HG03066 (cell line): ENCODE results near the gene SLC12A7.

Source experiments
- ATAC-seq: cut with Tn5 transposase; IDR thresholded peaks from one replicate; pipeline ENCODE4 v1.9.1; 2021; ENCODE audit warnings: low read depth; ENCODE audit not compliant: unreplicated experiment

Gene SLC12A7

DNA sequence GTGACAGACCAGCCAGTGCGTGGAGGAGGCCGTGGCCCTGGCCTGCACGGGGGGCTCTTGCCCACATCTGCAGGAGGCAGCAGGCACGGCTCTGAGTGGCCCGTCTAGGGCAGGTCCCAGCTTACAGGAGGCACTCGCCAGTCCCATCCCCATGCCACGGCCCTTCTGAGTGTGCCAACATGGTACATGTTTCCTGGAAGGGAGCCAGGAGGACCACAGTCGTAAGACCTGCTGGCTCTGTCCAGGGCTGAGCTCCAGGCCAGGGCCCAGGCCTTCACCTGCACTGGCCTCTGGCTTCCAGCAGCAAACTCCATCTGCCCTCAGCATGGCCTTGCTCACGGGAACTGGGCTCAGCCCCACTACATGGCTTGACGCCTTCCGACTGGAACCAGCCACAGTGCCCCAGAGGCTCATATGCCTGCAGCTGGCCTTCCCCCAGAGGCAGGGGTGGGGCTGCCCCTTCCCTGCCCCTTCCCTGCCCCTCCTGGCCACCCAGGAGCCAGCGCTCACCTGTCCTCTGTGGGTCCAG is 99.5 kb downstream of the SLC12A7 start:
- no peak for ATAC-seq

DNA sequence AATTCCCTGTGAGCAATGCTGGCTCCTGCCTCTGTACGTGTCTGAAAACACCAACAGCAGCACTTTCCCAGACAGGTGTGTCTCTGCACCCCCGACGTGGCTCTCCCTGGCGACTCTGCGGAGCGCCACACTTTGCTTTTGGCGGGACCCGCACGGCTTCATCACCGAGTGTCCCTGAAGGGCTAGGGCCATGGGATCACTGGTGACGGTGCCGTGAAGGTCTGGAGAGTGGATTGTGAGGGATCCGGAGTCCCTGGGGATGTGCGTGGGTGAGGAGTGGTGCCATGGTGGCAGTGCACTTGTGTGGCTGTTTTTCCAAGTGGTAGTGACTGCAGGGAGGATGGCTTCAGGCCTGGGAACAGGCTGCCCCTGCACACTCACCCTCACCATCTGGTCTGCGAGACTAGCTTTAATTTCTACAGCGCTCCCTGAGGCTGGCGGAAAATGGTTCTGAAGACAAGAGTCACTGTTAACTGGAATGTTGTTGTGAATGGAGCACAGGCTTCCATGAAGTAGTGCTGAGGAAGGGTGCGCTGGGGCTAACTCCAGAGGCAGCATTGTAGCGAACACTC is 100.0 kb downstream of the SLC12A7 start:
- no peak for ATAC-seq

DNA sequence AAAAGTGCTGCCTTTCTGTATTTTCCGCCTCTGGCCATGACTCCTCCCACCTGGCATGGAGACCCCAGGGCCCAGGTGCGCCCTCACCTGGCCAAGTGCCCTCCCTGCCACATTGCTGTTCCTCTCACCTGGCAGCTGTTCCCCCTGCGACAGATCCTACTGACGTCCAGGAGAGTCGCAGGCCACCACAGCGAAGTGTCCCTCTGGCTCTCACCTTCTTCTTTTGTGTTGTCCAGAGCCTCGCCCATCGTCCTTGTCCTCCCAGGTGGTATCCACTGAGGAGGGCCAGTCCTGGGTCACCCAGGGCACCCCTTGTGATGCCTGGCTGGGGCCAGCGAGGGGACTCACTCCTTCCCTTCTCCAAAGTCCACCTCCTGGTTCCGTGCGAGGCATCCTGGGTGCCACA is 100.6 kb downstream of the SLC12A7 start:
- ATAC-seq = no peak

DNA sequence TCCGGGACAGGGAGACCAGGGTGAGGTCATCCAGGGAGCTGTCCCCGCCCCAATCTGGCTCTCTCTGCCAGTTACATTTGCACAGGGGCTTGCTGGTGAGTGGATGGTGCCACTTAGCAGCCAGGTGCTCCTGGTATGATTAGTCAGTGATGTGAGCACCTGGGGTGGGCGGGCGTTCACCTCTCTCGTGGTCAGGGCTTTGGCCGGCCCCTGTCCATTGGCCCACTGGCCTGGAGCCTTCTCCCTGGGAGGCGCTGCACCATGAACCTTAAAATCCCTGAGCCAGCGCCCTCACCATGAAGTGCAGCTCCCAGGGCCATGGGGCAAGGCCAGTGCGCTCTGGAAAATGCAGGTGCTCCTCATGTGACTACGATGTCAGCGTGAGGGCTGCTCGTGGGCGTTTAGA is 101.2 kb downstream of the SLC12A7 start:
- ATAC-seq = no peak

DNA sequence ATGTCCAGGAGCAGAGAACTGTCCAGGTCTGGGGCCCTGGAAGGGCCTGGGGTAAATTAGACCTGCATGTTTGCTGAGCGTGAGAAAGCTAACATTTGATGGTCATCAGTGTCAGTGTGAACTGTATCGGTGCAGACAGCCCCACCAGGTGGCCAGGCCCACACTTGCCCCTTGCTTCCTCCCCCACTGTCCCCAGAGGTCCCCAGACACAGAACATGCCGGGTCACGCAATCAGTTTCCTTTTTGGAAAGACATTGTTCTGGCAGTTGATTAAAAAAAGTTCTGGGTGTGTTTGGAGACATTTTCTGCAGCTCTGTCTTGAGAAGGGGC is 101.7 kb downstream of the SLC12A7 start:
- no peak for ATAC-seq

DNA sequence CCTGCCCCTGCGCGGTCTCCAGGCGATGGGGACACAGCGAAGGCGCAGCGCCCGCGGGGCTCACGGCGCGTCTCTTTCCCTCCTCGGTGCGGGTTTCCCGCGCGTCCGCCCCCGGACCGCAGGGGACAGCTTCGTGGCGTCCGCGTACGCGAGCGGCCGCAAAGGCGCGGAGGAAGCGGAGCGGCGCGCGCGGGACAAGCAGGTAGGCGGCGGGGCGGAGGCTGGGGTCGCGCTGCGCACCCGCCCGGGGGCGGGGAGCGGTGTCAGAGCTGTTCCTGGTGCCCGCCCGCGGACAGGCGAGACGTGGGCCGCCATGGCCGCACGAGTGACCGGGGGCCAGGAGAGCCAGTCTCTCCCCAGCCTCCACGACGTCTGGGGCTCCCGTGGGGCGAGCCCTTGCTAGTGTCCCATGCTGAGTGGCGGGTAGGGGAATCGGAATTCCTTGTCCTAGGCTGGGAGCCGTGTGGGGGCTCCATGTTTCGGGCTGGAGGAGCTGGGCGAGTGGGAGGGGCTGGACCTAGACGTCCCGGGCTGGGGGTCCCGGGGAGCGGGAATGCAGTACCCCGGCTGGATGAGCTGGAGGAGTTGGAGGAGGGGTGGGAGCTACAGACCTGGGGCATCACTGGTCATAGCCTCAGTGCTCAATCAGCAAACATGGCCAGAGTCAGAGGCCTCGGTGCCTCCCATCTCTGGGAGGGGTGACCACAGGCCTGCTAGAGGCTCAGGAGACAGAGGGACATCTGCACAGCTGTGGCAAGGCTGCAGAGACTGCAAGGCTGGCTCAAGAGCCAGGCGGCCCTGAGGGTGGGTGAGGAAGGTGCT is 102.3 kb downstream of the SLC12A7 start:
- no peak for ATAC-seq

DNA sequence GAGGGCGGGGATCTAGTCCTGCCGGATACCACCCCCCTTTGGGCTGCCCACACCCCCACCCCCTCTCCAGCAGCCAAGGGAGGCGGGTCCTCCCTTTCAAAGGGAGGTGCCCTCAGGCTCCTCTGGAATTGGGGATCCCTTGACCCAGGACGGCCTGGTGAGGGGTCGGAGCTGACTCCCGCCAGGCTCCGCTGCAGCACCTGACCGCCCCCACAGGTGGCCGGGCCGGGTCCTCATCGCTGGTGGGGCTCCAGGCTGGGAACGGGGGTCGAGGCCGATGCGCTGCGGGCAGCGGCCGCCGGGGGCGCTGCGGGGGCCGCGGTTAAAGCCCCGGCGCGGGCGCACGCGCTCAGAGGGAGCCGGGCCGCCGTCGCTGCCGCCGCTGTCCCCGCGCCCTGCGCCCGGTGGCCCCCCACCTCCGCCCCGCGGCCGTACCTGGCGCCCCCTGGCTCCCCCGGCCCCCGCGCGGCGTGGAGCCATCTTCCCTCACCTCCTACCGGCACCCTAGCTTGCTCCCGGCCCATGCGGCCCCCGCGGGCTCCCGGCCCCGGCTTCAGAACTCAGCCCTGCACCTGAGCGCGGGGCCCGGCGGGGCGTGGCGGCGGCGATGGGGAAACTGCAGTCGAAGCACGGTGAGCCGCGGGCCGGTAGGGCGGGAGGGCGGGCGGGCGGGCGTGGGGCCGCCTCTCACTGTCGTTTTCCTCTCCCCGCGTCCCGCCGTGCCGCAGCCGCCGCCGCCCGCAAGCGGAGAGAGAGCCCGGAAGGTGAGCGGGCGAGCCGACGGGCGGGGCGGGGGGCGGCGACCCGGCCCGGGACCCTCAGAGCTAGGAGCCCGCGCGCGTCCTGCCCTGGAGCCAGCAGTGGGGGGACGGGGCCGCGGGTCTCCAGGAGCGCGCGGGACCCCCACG is 103.2 kb downstream of the SLC12A7 start, which contains the start of gene NKD2:
Gene NKD2, plus strand, starts transcription at position 352 of the 908 bp plus-strand sequence. Its CDS starts 256 bp downstream, at position 608.
- no peak for ATAC-seq

DNA sequence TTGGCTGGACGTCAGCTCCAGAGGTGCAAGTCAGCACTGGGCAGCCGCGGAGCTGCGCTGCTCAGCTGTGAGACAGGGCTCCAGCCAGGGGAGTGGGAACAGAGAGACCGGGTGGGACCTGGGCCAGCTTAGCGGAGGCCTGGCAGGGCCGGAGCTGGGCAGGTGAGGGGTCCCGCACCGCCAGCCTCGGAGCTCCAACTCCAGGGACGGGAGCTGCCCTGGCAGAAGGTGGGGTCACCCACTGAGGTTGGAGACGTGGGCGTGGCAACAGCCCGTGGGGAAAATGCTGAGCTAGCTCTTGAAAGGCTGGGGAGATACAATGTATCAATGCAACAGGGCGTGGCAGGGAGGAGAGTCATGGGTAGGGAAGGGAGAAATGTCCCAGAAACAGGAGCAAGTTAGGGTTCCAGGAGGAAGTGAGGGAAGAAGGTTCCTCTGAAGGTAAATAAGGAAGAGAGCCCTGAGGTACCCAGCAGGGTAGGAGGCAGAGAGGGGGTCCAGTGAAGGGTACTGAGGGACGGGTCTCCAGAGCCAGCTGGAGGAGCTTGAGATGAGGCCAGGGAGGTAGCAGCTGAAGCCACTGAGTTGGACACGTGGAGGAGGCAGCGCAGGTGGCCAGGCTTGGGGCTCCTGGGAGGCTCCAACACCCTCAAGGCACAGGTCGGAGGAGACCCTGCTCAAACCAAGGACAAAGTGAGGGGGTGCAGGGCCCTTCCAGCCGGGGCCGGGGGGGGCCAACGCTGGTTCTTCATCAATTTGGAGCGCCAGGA is 104.0 kb downstream of the SLC12A7 start:
- ATAC-seq = no peak

DNA sequence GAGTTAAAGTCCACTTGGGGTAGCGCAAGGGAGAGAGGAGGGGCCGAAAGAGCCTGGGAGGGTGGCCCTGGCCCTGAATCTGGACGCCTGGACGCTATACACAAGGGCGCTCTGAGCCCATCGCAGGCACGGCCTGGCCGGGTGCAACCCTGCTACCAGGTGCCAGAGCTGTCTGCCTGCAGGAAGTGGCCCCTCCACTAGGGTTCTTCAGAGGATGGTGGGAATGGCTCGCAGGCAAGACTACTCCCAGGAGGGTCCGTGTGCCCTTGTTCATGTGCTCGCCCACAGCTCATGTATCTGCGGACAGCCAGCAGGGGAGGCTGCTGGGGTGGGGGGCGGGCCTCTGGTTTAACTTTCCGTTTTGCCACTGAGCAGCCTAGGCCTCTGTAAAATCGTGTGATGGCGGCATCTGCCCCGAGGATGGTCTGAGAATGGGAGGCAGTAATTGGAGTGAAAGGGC is 104.6 kb downstream of the SLC12A7 start:
- ATAC-seq = no peak

DNA sequence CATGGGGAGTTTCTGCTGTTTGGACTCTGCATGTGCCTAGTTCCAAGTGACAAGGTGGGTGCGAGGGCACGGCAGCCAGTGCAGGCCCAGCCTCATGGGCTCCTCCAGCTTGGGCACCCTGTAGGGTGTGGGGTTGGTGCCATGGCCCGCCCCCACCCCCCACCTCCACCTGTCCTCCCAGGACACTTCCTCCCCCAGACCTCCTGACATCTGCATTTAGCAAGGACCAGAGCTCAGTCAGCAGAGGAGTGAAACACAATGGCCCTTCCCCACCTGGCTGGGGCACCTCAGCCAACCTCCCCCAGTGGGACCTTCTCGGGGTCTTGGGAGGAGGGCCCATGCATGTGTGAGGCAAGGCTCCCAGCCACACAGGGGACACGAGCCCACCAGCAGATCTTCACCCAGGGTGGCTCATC is 105.2 kb downstream of the SLC12A7 start:
- ATAC-seq = no peak

DNA sequence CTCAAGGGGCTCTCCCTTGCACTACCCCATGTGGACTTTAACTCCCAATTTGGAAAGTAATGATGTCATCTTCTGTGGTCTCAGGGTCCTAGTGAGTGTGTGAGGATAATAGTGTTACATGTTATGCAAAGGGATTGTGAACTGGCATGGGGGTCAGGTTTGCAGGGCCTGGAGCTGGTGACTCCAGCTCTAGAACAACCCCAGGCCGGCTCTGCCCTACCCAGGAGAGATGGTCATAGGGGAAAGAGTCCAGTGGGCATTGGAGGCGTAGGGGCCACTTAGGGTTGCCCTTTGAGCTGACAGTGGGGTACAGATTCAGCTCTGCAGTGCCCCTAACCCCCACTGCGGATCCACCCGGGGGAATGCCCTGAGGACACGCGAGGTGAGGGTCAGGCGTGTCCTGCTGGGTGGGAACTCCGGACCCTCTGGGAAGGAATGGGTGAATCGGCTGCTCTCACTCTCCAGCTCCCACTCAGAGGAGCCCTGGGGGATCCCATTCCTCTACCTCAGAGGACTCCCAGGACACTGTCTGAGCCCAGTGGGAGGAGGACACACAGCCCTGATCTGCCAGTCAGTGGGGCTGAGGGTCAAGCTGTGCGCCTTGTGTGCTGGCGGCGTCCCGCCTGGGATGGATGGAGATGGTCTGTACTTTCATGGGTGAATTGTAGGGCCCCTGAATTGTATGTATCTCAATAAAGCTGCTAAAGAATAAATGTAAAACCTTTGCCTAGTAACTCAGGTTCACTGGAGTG is 105.8 kb downstream of the SLC12A7 start:
- ATAC-seq = no peak

DNA sequence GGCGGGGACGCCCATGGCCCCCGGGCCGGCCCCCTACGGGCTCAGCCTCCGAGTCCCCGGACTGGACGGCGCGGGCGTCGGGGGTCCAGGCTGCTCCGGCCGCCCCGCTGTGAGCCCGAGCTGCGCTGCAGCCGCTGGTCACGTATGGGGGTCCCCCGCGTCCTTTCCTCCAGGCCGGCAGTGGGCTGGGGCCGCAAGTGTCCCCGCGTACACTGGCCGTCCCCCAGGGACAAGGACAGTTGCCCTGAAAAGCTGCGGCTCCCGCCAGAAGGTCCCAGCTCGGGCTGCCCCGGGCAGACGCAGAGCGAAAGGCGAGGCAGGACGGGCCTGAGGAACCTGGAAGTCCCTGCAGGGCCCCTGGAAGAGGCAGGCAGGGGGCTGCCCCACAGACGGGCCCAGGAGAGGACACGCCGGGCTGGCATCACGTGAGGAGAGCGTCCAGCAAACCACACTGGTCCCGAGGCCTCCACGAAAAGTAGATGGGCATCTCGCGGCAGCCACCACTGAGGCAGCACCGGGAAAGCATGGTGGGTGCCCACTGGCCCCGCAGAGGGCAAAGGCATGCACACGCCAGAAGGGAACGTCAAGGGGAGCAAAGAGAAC is 106.5 kb downstream of the SLC12A7 start:
- ATAC-seq = no peak

DNA sequence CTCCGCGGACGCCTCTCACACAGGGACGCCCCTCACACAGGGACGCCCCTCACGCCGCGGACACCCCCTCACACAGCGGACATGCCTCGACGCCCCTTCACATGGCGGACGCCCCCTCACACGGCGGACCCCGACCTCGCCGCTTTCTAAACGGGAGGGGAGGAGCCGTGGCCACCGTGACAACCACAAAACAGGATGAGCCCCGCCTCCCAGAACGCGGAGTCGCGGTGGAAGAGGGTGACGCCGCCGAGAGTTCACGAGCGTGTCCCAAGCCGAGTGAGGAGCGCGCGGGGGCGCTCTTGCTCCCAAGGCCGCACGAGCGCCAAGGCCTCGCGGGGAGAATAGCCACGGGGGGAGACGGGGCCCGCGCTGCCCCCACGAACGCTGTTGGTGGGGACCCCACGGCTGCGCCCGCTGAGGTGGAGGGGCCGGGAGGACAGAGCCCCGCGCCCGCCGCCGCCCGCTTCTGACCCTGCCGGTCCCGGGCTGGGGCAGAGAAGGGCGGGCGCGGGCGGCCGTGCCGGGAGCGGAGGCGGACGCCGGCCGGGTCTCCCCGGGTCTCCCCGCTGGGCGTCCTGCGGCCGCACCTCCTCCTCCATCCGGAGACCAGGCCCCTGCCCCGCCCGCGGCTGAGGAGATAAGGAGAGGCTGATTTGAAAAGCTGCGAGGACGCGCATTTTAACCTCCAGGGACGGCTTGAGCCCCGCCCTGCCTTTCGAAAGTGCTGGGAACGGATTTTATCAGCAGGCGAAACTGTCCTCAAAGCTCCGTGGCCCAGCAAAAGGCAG is 107.2 kb downstream of the SLC12A7 start:
- no peak for ATAC-seq

DNA sequence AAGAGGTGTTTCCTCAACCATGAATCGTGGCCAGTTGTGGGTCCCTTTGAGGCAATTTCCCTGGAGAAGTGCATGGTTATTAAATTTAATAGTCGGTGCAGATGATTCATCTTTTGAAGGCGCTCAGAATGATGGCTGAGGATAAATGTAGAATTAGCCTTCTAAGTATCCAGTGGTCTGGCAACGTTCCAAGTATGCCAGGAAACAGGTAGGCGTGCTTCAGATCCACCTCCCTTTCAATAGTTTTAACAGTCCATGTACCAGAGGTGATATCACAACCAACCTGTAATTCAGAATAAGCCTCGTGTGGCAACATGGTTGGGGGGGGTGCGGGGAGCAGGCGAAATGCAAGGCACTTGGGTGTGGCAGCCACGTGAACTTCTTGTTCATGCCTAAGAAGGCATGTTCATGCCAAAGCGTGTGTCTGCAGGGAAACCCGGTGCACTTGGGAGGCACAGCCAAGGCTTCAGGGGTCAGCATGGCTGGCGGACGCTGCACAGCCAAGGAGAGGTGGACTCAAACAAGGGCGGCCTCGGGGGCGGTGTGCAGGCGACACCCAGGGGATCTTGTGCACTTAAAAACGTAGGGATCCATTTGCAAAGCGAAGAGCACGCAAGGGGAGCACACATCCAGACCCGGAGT is 108.4 kb downstream of the SLC12A7 start:
- no peak for ATAC-seq

DNA sequence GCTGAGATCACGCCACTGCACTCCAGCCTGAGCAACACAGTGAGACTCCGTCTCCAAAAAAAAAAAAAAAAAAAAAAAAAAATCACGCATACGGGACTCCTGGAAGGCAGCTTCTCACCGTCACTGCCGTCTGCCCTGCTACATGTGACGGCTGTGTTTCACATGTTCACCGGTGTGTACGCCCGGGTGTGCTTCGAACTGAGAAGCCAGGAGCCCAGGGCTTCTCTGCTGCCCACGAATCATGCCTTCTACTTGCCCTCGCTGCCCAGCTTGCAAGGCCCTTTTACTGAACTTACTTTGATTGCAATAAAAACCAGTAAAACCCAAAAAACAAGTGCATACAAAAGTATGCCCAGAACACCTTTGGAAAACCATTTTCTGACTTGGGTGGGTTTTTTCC is 109.0 kb downstream of the SLC12A7 start:
- ATAC-seq = no peak

DNA sequence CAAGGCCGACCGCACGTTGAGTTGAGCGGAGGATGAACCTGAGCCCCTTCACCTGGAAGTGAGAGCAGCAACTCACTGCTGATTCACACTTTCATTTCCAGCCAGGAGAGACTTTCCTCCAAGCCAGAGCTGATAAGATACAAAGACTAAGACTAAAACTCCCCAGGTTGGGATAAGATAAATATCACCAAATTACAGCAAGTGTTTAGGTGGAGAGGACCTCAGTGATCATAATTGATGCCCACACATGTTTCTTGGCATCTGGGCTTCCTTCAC is 109.7 kb downstream of the SLC12A7 start:
- no peak for ATAC-seq

DNA sequence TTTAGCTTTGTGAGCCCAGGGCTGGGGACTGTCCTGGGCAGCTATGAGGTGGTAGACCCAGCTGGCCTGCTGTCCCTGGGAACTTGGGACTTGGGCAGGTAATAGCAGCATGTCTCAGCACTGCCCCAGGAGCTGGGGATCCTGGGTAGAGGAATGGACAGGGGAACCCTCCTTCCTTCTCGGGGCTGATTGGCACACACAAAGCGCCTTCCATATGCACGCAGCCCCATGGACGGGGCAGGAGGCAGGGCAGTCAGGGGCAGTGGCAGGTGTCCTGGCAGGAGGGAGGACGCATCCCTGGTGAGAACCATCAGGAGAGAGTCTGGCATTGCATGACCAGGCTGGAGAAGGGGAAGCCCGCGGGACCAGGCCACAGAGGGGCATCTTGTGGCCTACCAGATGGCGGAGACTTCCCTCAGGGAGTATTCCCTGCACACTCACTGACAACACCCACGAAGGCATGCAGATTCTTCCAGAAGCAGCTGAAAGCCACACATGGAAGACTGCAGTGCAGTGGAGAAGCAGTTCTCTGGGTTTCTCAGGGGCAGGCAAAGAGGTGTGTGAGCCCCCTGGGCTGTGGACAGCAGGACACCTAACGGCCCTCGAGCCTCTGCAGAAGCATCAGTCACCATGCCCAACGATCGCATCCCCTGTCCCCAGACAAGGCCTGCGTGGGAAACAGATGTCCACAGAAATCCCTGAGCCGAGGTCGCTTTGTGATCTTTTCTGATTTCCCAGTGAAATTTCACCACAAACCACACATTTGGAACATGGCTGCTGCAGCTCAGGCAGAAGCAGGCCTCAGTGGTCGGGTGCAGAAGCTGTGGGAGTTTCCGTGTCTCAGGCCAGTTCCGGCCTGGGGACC is 110.2 kb downstream of the SLC12A7 start:
- no peak for ATAC-seq
